BJ (cell line): ENCODE measurements around the gene SPATA25. TPM values are rescaled to one million over a fixed set of nuclear protein-coding genes. Genes with fewer than 3 reads are reported as not detected.
A peak's percentile ranks its signal among the peaks of the same experiment; 100 is the strongest.

ENCODE experiments used
- CTCF ChIA-PET: fragments of 350-600 bp; formaldehyde crosslinking; extraction: SDS; loops from one replicate; lab custom pipeline; 2021; ENCODE audit warnings: antibody characterized with exemption, inconsistent platforms; lab: Yijun Ruan, JAX
- POLR2A ChIA-PET: fragments of 300-600 bp; sonication (Branson Sonifier 250); formaldehyde crosslinking; extraction: SDS; loops from one replicate; lab custom pipeline; 2021; ENCODE audit warnings: antibody characterized with exemption; lab: Charles Lee
- DNase-seq: peaks from one replicate; pipeline ENCODE4 v3.0.0-alpha.2; 2011; ENCODE audit warnings: low read depth
- H3K27me3 ChIP-seq: 2 replicates; pipeline ENCODE4 v1.6.0; 2011; ENCODE audit warnings: low read length; ENCODE audit not compliant: control insufficient read depth, insufficient read depth
- H3K36me3 ChIP-seq: 2 replicates; pipeline ENCODE4 v1.5.1; 2011; ENCODE audit warnings: low read length; ENCODE audit not compliant: control insufficient read depth, insufficient read depth
- H3K4me3 ChIP-seq: 2 replicates; pipeline ENCODE4 v1.5.1; 2011; ENCODE audit warnings: low read depth, mild to moderate bottlenecking, control low read depth, low read length
- polyA plus RNA-seq: library from polyadenylated mRNA; depleted of rRNA; stranded (reverse); fragments of >200 nt; gene quantifications from 2 replicates; pipeline ENCODE4 v1.2.3, GENCODE V29; 2011
- TF ChIP-seq, protein P1 (sequence below): IDR thresholded peaks from 2 replicates; pipeline ENCODE4 v1.5.1; 2011; ENCODE audit warnings: low read depth, mild to moderate bottlenecking, control low read depth, inconsistent platforms, low read length, moderate library complexity; ENCODE audit not compliant: insufficient read depth

Gene SPATA25
- polyA plus RNA-seq, 1 experiment, result 0.66 TPM

DNA sequence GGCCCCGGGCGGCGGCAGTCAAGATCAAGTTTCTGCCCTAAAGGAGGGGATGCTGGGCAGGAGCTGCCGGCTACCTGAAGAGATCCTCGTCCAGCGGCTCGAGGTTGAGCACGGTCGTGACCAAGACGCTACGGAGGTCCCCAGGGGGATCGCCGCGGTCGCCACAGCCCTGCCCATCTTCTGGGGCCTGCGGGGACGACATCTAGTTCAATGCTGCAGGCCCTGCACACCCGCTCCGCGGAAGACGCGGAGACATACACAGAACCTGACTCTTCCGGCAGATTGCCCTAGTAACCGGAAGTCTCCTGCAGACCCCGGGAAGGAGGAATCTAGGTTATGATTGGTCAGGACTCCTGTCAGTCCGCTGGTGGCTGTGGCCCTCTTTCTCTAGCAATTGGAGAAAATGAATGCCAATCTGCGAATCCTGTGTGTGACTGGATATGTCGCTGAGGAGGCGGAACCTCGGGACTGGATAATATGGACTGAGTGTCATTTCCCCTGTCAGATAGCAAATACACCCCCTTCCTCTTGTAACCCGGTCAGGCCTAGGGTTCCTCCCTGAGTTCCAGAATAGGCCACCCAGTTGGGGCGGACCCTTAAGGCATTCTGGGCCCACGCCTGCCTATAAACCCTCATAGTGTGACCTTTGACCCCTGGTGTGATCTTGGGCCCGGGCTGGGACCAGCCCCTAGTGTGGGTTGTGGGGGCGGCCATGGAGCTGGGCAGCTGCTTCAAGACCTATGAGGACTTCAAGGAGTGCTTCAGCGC, 30.1 kb downstream of the SPATA25 start, which contains the start of the genes ACOT8 and ZSWIM3:
TSS of gene ACOT8 (minus strand) at position 279 of the 768 bp plus-strand sequence. CDS start at position 202, 77 bp downstream.
TSS of gene ZSWIM3 (plus strand) at position 501 of the 768 bp plus-strand sequence. CDS start at position 713, 212 bp downstream.
- ChIA-PET POLR2A (no interaction called here), CTCF (interaction anchor here (0.6 to 1.3 kb wide), 3 partner anchors 10 to 127 kb away, joined by 3 to 5 read pairs (median 3); no protein-coding TSS in a partner anchor)
- TF ChIP-seq, protein P1, sequence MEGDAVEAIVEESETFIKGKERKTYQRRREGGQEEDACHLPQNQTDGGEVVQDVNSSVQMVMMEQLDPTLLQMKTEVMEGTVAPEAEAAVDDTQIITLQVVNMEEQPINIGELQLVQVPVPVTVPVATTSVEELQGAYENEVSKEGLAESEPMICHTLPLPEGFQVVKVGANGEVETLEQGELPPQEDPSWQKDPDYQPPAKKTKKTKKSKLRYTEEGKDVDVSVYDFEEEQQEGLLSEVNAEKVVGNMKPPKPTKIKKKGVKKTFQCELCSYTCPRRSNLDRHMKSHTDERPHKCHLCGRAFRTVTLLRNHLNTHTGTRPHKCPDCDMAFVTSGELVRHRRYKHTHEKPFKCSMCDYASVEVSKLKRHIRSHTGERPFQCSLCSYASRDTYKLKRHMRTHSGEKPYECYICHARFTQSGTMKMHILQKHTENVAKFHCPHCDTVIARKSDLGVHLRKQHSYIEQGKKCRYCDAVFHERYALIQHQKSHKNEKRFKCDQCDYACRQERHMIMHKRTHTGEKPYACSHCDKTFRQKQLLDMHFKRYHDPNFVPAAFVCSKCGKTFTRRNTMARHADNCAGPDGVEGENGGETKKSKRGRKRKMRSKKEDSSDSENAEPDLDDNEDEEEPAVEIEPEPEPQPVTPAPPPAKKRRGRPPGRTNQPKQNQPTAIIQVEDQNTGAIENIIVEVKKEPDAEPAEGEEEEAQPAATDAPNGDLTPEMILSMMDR, result no peak

DNA sequence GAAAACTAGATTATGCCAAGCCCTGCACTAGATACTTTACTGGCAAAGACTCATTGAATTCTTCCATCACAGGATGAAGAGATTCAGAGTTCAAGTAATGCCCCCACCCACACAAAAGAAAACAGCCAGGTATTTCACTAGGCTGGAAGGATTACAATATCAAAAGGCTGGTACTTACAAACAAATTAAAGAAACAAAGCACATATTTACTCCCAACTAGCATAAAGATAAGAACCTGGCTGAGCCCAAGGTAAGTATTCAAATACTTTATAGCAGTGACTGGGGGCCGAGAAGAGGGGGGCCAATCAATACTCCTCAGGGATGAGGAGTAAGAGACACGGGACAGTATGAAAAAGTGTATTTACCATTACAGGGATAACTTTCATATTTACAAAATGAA, 33.9 kb downstream of the SPATA25 start:
- ChIA-PET POLR2A (no interaction called here), CTCF (interaction anchor here (1.2 kb wide), 1 partner anchor 116 kb away, joined by 5 read pairs; no protein-coding TSS in a partner anchor)
- H3K4me3 ChIP-seq, result no peak overlapping the region
- TF ChIP-seq, protein P1, result no peak
- no peaks in the 10 kb centered on the region for H3K27me3 ChIP-seq
- peaks cover under 1% of the 10 kb centered on the region for H3K36me3 ChIP-seq
- no peak for DNase-seq

More for the DNA sequence above, 30.1 kb downstream of the SPATA25 start, which contains the start of the genes ACOT8 and ZSWIM3:
- Histone ChIP-seq H3K27me3 (no peaks in the 10 kb centered on the region), H3K36me3 (no peaks in the 10 kb centered on the region), H3K4me3 (peak within 1 kb of the TSS; percentile 68)
- peak; percentile 97 for DNase-seq

DNA sequence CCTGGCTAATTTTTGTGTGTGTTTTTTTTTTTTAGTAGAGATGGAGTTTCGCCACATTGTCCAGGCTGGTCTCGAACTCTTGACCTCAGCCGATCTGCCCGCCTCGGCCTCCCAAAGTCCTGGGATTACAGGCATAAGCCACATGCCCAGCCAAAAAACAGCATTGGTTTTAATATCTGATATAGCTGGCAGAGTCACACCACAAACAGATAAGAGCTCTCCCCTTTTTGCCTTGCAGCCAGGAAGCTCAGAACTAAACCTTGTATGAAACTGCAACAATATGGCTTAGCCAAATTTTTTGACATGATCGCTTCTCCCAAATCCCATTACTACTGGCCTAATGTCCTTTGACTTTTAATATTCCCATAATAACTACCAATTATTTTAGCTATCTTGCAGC, 35.1 kb downstream of the SPATA25 start:
- H3K27me3 ChIP-seq, result no peaks in the 10 kb centered on the region
- ChIA-PET POLR2A (no interaction called here), CTCF (interaction anchor here (0.7 to 1.2 kb wide), 3 partner anchors 9 to 118 kb away, joined by 3 to 5 read pairs (median 3); no protein-coding TSS in a partner anchor)
- no peak for DNase-seq
- TF ChIP-seq, protein P1, result no peak
- H3K36me3 ChIP-seq, result peaks cover 5% of the 10 kb centered on the region
- no peak overlapping the region for H3K4me3 ChIP-seq

DNA sequence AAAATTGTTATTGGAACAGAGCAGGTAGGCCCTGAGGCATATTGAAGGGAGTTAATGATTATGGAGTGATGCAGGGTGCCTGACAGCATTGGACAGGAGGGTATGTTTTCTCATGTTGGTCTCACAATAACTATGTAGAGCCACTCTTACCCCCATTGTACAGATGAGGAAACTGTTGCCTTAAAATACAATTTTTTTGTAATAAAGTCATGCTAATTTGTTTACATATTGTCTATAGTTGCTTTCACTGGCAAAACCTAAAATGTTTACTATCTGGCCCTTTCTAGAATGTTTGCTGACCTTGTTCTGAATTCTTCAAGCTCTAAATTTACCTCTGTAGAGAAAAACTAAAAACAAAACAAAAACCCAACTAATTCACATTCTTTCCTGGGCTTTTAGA, 35.9 kb downstream of the SPATA25 start:
- Histone ChIP-seq H3K27me3 (no peaks in the 10 kb centered on the region), H3K36me3 (peaks cover 5% of the 10 kb centered on the region), H3K4me3 (no peak overlapping the region)
- TF ChIP-seq, protein P1, result no peak
- ChIA-PET POLR2A (no interaction called here), CTCF (interaction anchor here (1.0 to 1.2 kb wide), 2 partner anchors 10 to 107 kb away, joined by 3 read pairs; no protein-coding TSS in a partner anchor)
- no peak for DNase-seq

DNA sequence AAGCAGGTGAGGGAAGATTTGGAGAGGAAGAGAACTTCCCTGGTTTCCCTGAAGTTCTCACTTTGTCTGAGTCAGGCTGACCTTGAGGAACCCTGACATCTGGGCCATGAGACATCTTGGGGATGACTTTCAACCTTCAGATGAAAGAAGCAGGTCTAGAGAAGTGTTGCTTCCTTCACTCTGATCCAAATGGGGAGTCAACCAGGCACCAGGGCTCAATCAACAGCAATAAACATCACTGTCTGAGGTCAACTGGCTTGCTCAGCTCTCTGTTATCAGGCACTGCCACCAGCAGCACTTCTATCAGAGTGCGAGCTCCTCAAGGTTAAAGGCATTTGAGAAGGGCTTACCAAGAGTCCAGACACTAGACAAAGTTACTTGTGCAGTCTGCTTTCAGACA, 36.5 kb downstream of the SPATA25 start:
- Histone ChIP-seq H3K27me3 (no peaks in the 10 kb centered on the region), H3K36me3 (peaks cover 5% of the 10 kb centered on the region), H3K4me3 (no peak overlapping the region)
- CTCF ChIA-PET, result interaction anchor here (1.0 kb wide), 1 partner anchor 107 kb away, joined by 3 read pairs; no protein-coding TSS in a partner anchor
- TF ChIP-seq, protein P1, result no peak
- no peak for DNase-seq
- POLR2A ChIA-PET, result no interaction called here
